GM12873 (cell line): ENCODE data around the gene RAD51D.

Experiments used
- TF ChIP-seq, protein P1 (sequence below): IDR thresholded peaks from 2 replicates; pipeline ENCODE4 v1.5.1; 2012; ENCODE audit warnings: low read depth, mild to moderate bottlenecking, moderate library complexity, low read length, control low read depth; ENCODE audit not compliant: insufficient read depth; ENCODE audit errors: missing control alignments

Gene RAD51D

GRCh38 chr17:35056013-35056412 lies 63.6 kb downstream of the RAD51D start:
- TF ChIP-seq, protein P1, sequence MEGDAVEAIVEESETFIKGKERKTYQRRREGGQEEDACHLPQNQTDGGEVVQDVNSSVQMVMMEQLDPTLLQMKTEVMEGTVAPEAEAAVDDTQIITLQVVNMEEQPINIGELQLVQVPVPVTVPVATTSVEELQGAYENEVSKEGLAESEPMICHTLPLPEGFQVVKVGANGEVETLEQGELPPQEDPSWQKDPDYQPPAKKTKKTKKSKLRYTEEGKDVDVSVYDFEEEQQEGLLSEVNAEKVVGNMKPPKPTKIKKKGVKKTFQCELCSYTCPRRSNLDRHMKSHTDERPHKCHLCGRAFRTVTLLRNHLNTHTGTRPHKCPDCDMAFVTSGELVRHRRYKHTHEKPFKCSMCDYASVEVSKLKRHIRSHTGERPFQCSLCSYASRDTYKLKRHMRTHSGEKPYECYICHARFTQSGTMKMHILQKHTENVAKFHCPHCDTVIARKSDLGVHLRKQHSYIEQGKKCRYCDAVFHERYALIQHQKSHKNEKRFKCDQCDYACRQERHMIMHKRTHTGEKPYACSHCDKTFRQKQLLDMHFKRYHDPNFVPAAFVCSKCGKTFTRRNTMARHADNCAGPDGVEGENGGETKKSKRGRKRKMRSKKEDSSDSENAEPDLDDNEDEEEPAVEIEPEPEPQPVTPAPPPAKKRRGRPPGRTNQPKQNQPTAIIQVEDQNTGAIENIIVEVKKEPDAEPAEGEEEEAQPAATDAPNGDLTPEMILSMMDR = no peak

- TF ChIP-seq, protein P1 = no peak
These were observed 66.5 kb downstream of the RAD51D start for GRCh38 chr17:35053204-35053603.

GRCh38 chr17:35052780-35053179 lies 66.9 kb downstream of the RAD51D start:
- TF ChIP-seq, protein P1 = no peak

DNA sequence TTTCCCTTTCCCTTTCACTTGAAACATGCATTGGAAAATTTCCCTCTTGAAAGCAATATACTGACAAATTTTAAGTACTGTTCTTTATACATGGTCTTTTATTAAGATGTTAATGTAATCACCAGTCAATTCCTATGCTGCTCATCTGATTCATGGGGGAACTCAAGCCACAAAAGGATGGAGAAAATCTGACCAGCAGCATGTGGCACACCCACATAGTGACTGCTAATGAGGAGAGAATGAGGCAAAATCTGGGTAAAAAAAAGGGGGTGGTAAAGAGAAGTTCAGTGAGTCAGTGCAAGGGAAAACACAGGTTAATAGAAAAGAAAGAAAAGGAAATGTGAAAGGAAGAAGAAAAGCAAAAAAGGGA lies 67.4 kb downstream of the RAD51D start:
- TF ChIP-seq, protein P1 = no peak

GRCh38 chr17:35051579-35052240 lies 68.0 kb downstream of the RAD51D start:
- TF ChIP-seq, protein P1 = no peak

- TF ChIP-seq, protein P1 = no peak
These were observed 68.5 kb downstream of the RAD51D start for GRCh38 chr17:35051183-35051578.

DNA sequence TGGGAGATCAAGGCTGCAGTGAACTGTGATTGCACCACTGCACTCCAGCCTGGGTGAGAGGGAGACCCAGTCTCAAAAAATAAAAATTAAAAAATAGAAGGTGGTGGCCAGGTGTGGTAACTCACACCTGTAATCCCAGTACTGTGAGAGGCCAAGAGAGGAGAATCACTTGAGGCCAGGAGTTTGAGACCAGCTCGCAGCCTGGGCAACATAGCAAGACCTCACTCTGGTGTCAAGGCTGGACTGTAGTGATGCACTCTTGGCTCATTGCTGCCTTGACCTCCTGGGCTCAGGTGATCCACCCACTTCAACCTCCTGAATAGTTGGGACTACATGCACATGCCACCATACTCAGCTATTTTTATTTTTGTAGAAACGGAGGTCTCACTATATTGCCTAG lies 69.5 kb downstream of the RAD51D start:
- TF ChIP-seq, protein P1 = no peak
